MG63 (cell line): ENCODE data around the gene DAAM1. TPM values are rescaled to one million over a fixed set of nuclear protein-coding genes. Genes with fewer than 3 reads are reported as not detected.
A peak's percentile ranks its signal among the peaks of the same experiment; 100 is the strongest.

Source experiments
- DNase-seq: peaks from one replicate; pipeline ENCODE4 v3.0.0-alpha.2; 2020
- H3K27me3 ChIP-seq: fragments of 250-450 bp; sonication (Bioruptor Pico); 2 replicates; pipeline ENCODE4 v1.5.1; 2020; ENCODE audit warnings: mild to moderate bottlenecking, moderate library complexity
- H3K36me3 ChIP-seq: fragments of 250-450 bp; sonication (Bioruptor Pico); 2 replicates; pipeline ENCODE4 v1.5.1; 2020; ENCODE audit warnings: mild to moderate bottlenecking, moderate library complexity
- H3K4me3 ChIP-seq: fragments of 250-450 bp; sonication (Bioruptor Pico); 2 replicates; pipeline ENCODE4 v1.5.1; 2020; ENCODE audit warnings: mild to moderate bottlenecking, moderate library complexity
- H3K9me3 ChIP-seq: fragments of 250-450 bp; sonication (Bioruptor Pico); 2 replicates; pipeline ENCODE4 v1.5.1; 2020; ENCODE audit warnings: mild to moderate bottlenecking, moderate library complexity
- total RNA-seq: library from RNA; depleted of rRNA; stranded (reverse); fragments of >200 nt; shearing (Covaris generic); gene quantifications from 2 replicates; pipeline ENCODE4 v1.2.3, GENCODE V29; 2014; ENCODE audit warnings: low replicate concordance

Gene DAAM1
- total RNA-seq, 1 experiment from 2014 or later: 5.2 TPM

DNA sequence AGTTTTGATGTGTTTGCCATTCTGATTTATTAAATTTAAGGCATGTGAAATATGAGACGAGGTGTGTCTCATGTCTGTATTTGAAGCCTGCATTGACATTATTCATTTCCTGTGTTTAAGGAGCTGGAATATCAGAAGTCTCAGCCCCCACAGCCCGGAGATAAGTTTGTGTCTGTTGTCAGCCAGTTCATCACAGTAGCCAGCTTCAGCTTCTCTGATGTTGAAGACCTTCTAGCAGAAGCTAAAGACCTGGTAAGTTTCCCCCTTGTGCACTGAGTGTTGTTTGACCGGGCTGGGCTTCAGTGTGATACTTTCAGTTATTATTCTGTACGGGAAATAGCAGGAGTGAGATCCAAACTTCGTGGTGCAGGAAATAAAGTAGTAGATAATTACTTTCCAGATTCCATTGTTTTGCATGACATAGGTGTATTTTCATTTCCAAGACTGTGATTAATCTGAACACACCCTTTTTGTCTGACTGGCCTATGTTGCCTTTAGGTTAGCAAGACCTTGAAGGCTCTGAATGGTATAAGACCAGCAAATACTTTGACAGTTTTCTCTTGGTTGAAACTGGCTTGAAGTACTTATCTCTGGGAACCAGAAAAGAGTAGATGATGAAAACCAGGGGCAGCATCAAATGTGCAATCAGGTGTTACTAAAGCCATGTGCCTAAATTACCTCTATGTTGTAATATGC lies 175.2 kb downstream of the DAAM1 start:
- H3K9me3 ChIP-seq: no peaks in the 10 kb centered on the region
- H3K27me3 ChIP-seq: no peaks in the 10 kb centered on the region
- no peak overlapping the region for H3K4me3 ChIP-seq
- no peaks in the 10 kb centered on the region for H3K36me3 ChIP-seq
- peak; percentile 31 for DNase-seq

- Histone ChIP-seq H3K9me3 (no peaks in the 10 kb centered on the region), H3K36me3 (no peaks in the 10 kb centered on the region)
- no peak for DNase-seq
These were observed 181.8 kb downstream of the DAAM1 start for GRCh38 chr14:59370158-59370742.

GRCh38 chr14:59371771-59372170 lies 183.3 kb downstream of the DAAM1 start:
- Histone ChIP-seq H3K4me3 (no peak overlapping the region), H3K36me3 (no peaks in the 10 kb centered on the region), H3K27me3 (no peaks in the 10 kb centered on the region), H3K9me3 (no peaks in the 10 kb centered on the region)
- no peak for DNase-seq

More at GRCh38 chr14:59370158-59370742, 181.8 kb downstream of the DAAM1 start:
- Histone ChIP-seq H3K27me3 (no peaks in the 10 kb centered on the region), H3K4me3 (no peak overlapping the region)

GRCh38 chr14:59374048-59374447 lies 185.6 kb downstream of the DAAM1 start:
- no peak for DNase-seq
- Histone ChIP-seq H3K9me3 (no peaks in the 10 kb centered on the region), H3K4me3 (no peak overlapping the region)

GRCh38 chr14:59376686-59377085 lies 188.2 kb downstream of the DAAM1 start:
- DNase-seq: no peak
- Histone ChIP-seq H3K4me3 (no peak overlapping the region), H3K36me3 (no peaks in the 10 kb centered on the region), H3K9me3 (no peaks in the 10 kb centered on the region), H3K27me3 (no peaks in the 10 kb centered on the region)

More at GRCh38 chr14:59374048-59374447, 185.6 kb downstream of the DAAM1 start:
- H3K27me3 ChIP-seq: no peaks in the 10 kb centered on the region
- H3K36me3 ChIP-seq: no peaks in the 10 kb centered on the region

DNA sequence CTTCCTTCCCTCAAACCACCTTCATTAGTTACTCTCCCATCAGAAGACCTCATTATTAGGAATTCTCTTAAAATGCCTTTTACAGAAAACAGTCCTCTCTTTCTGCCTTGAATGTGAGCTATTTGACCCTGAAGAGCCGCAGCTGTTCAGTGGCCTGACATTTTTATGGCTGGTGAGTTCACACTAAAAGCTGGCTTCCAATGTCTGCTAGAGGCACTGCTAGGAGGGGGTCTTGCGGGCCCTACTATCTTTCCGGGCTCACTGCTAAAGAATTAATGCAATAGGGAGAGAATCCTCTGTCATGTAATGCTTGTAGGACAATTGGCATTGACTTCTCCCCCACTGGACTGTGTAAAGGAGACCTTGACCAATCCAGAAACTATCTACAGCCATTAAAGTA lies 189.0 kb downstream of the DAAM1 start:
- DNase-seq: no peak
- H3K27me3 ChIP-seq: no peaks in the 10 kb centered on the region
- H3K9me3 ChIP-seq: no peaks in the 10 kb centered on the region
- H3K36me3 ChIP-seq: no peaks in the 10 kb centered on the region
- no peak overlapping the region for H3K4me3 ChIP-seq

- H3K9me3 ChIP-seq: no peaks in the 10 kb centered on the region
- no peaks in the 10 kb centered on the region for H3K36me3 ChIP-seq
- no peak for DNase-seq
- H3K27me3 ChIP-seq: no peaks in the 10 kb centered on the region
- no peak overlapping the region for H3K4me3 ChIP-seq
These were observed 189.6 kb downstream of the DAAM1 start for GRCh38 chr14:59377991-59378601.

DNA sequence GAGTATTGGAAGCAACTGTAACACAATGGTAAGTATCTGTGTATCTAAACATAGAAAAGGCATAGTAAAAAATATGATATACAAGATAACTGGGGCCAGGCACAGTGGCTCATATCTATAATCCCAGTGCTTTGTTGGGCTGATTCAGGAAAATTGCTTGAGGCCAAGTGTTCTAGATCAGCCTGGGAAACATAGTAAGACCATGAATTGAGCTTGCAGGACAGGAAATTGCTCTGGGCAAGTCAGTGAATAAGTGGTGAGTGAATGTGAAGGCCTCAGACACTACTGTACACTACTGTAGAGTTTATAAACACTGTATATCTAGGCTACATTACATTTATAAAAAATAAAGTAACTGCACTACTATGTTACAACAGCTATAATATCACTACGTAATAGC lies 201.5 kb downstream of the DAAM1 start:
- no peaks in the 10 kb centered on the region for H3K27me3 ChIP-seq
- no peak for DNase-seq

DNA sequence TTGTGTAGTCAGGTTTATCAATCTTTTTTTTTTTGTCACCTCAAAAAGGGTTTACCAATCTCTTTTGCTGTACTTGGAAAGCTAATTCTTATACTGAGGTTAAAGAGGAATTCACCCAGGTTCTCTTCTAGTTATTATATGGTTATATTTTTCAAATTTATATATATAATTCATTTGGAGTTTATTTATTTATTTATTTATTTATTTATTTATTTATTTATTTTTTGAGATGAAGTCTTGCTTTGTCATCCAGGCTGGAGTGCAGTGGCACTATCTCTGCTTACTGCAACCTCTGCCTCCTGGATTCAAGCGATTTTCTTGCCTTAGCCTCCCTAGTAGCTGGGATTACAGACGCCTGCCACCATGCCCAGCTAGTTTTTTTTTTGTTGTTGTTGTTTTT lies 202.9 kb downstream of the DAAM1 start:
- no peak for DNase-seq
- Histone ChIP-seq H3K9me3 (no peaks in the 10 kb centered on the region), H3K27me3 (no peaks in the 10 kb centered on the region), H3K4me3 (no peak overlapping the region), H3K36me3 (no peaks in the 10 kb centered on the region; the same call in 1 of the 2 replicates)

More for the DNA sequence above, 201.5 kb downstream of the DAAM1 start:
- Histone ChIP-seq H3K4me3 (no peak overlapping the region), H3K36me3 (no peaks in the 10 kb centered on the region; the same call in 1 of the 2 replicates), H3K9me3 (no peaks in the 10 kb centered on the region)

DNA sequence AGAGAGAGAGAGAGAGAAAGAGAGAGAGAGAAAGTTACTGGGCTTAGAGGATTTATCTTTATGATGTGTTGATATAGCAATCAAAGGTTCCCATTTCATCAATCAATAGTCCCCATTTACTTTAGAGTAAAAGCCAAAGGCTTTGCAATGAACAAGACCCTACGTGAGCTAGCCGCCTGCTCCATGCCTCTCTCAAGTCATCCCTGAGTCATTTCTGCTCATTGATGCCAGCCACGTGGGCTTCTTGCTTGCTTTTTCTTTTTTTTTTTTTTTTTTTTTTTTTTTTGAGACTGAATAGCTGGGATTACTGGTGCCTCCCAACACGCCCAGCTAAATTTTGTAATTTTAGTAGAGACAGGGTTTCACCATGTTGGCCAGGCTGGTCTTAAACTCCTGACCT lies 205.8 kb downstream of the DAAM1 start:
- no peaks in the 10 kb centered on the region for H3K36me3 ChIP-seq
- no peaks in the 10 kb centered on the region for H3K27me3 ChIP-seq
- no peak overlapping the region for H3K4me3 ChIP-seq
- no peak for DNase-seq
- no peaks in the 10 kb centered on the region for H3K9me3 ChIP-seq

- no peak overlapping the region for H3K4me3 ChIP-seq
- no peak for DNase-seq
- no peaks in the 10 kb centered on the region for H3K27me3 ChIP-seq
- H3K36me3 ChIP-seq: no peaks in the 10 kb centered on the region
- 0 out of 2 replicates have a peak, but pooled peaks cover 2% of the 10 kb centered on the region for H3K9me3 ChIP-seq
These were observed 207.2 kb downstream of the DAAM1 start for GRCh38 chr14:59395672-59396071.

GRCh38 chr14:59398841-59399240 lies 210.4 kb downstream of the DAAM1 start:
- no peak for DNase-seq
- Histone ChIP-seq H3K4me3 (no peak overlapping the region), H3K27me3 (no peaks in the 10 kb centered on the region), H3K9me3 (0 out of 2 replicates have a peak, but pooled peaks cover 2% of the 10 kb centered on the region), H3K36me3 (no peaks in the 10 kb centered on the region)

DNA sequence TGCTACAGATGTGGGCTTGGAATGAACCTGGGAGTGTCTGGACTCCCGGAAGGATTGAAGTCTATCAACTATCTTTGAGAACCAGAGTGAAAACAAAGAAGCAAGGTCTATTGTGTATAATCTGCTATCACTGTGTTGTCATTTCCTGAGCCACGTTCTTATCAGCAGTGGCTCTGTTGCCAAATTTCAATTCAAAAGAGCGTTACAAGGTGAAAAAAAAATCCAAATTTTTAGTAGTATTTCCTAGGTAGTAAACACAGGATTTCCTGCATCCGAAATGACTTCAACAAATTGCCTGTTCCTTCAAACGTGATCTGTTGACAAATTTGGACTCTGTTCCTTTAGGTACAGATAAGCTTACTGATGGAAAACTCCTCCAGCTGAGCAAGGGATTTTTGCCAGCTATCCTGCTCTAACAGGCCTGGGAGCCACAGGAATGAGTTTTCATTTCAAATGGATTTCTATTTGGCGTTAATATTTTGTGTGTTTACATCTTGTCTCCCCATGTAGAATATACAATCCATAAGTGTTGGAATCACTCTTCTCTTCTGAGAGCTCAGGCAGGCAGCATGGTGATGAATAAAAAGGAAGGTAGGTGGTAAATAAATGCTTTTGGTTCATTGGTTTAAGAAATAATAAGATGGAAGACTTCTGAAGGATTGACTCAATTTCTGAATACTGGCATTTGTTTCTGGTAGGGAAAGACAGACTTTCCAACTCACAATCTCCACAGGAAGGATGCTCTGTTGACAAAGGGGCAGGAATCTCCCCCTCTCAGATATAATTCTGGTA lies 218.2 kb downstream of the DAAM1 start:
- Histone ChIP-seq H3K4me3 (no peak overlapping the region), H3K9me3 (no peaks in the 10 kb centered on the region), H3K36me3 (no peaks in the 10 kb centered on the region), H3K27me3 (no peaks in the 10 kb centered on the region)
- DNase-seq: no peak

- no peak for DNase-seq
- no peaks in the 10 kb centered on the region for H3K9me3 ChIP-seq
- H3K4me3 ChIP-seq: no peak overlapping the region
- no peaks in the 10 kb centered on the region for H3K27me3 ChIP-seq
- H3K36me3 ChIP-seq: no peaks in the 10 kb centered on the region
These were observed 219.0 kb downstream of the DAAM1 start for GRCh38 chr14:59407246-59408010.

GRCh38 chr14:59415836-59416602 lies 227.6 kb downstream of the DAAM1 start:
- DNase-seq: no peak
- no peaks in the 10 kb centered on the region for H3K36me3 ChIP-seq
- H3K4me3 ChIP-seq: no peak overlapping the region
- H3K27me3 ChIP-seq: no peaks in the 10 kb centered on the region
- H3K9me3 ChIP-seq: no peaks in the 10 kb centered on the region

DNA sequence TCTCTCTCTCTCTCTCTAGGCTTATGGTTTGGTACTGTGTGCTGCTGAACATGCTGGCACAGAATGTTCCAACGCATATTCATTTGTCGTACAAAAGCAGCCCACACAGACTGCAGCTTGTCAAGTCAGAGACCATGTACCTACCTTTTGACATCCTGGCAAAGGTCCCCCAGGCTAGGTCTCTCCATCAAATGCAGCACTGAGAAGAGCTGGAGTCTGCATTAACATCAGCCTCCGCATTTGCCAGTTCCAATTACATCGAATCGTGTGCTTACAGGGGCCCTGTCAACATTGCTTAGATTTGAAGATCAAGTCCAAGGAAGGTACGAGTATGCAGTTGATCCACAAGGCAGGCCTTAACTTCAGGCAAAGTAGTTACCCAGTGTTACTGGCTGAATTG lies 228.8 kb downstream of the DAAM1 start:
- Histone ChIP-seq H3K4me3 (no peak overlapping the region), H3K27me3 (no peaks in the 10 kb centered on the region), H3K9me3 (no peaks in the 10 kb centered on the region), H3K36me3 (no peaks in the 10 kb centered on the region)
- DNase-seq: no peak
